Renal cortex interstitium (tissue), 11 donors: ENCODE results near the gene AKAP13. TPM values are rescaled to one million over a fixed set of nuclear protein-coding genes. Genes with fewer than 3 reads are reported as not detected.
"Not testable (repeated sequence)": the region's sequence is repeated elsewhere in the genome, so short reads cannot be mapped to it uniquely, and the experiment has no call there.

Experiments used
- DNase-seq, 11 donors: peaks; one replicate each; pipeline ENCODE4 v3.0.0-alpha.2; 2013; ENCODE audit warnings: low read depth in 9 of 11, low spot score in 4 of 11; ENCODE audit errors: extremely low read depth in 1 of 11
- polyA plus RNA-seq, 3 donors: library from polyadenylated mRNA; unstranded; fragments of 120-200 nt; gene quantifications; one replicate each; pipeline ENCODE4 v1.2.1, GENCODE V29; 2013; ENCODE audit not compliant: insufficient read length in 3 of 3

Gene AKAP13
- polyA plus RNA-seq, 3 donors, result 90.0 to 91.2 (median 91.2) TPM

GRCh38 chr15:85503151-85503799, 122.9 kb downstream of the AKAP13 start:
- no peak for DNase-seq

GRCh38 chr15:85504749-85505676, 124.6 kb downstream of the AKAP13 start:
- peak in 2 of 11 donors; percentile 53 to 76 for DNase-seq

- no peak for DNase-seq
Observed at GRCh38 chr15:85507114-85507513, 126.7 kb downstream of the AKAP13 start.

- no peak for DNase-seq
Observed at GRCh38 chr15:85509973-85510372, 129.6 kb downstream of the AKAP13 start.

GRCh38 chr15:85514413-85514812, 134.0 kb downstream of the AKAP13 start:
- no peak for DNase-seq

GRCh38 chr15:85515212-85515611, 134.8 kb downstream of the AKAP13 start:
- no peak for DNase-seq

- no peak for DNase-seq
Observed at GRCh38 chr15:85517086-85517485, 136.7 kb downstream of the AKAP13 start.

GRCh38 chr15:85518979-85519761, 138.8 kb downstream of the AKAP13 start:
- DNase-seq, result no peak

GRCh38 chr15:85520650-85521049, 140.2 kb downstream of the AKAP13 start:
- no peak for DNase-seq

- DNase-seq, result no peak
Observed at GRCh38 chr15:85523530-85523929, 143.1 kb downstream of the AKAP13 start.

GRCh38 chr15:85525755-85526154, 145.4 kb downstream of the AKAP13 start:
- DNase-seq, result no peak

GRCh38 chr15:85527895-85528294, 147.5 kb downstream of the AKAP13 start:
- DNase-seq, result peak; percentile 46 to 86 (median 68)

- DNase-seq, result no peak
Observed at GRCh38 chr15:85530079-85530478, 149.7 kb downstream of the AKAP13 start.

- DNase-seq, result no peak
Observed at GRCh38 chr15:85531083-85531482, 150.7 kb downstream of the AKAP13 start.

GRCh38 chr15:85532689-85533088, 152.3 kb downstream of the AKAP13 start:
- DNase-seq, result no peak

- no peak for DNase-seq
Observed at GRCh38 chr15:85534031-85534430, 153.6 kb downstream of the AKAP13 start.

GRCh38 chr15:85535533-85536330, 155.3 kb downstream of the AKAP13 start:
- DNase-seq, result not testable (repeated sequence)

- no peak for DNase-seq
Observed at GRCh38 chr15:85536341-85536740, 155.9 kb downstream of the AKAP13 start.

- DNase-seq, result no peak
Observed at GRCh38 chr15:85539491-85539890, 159.1 kb downstream of the AKAP13 start.
